GM12874 (cell line): ENCODE data around the gene ARID1B.

Experiments used
- CTCF ChIP-seq: IDR thresholded peaks from 2 replicates; pipeline ENCODE4 v1.5.1; 2011; ENCODE audit warnings: low read depth, mild to moderate bottlenecking, control low read depth, low read length, moderate library complexity; ENCODE audit not compliant: insufficient read depth

ARID1B gene

GRCh38 chr6:157126183-157127098 lies 349.3 kb downstream of the ARID1B start:
- no peak for TF ChIP-seq CTCF

- TF ChIP-seq CTCF, result no peak
These were observed 351.1 kb downstream of the ARID1B start for GRCh38 chr6:157128235-157128775.

GRCh38 chr6:157131250-157131649 lies 354.1 kb downstream of the ARID1B start:
- no peak for TF ChIP-seq CTCF

GRCh38 chr6:157133856-157134255 lies 356.7 kb downstream of the ARID1B start:
- TF ChIP-seq CTCF, result no peak

GRCh38 chr6:157134402-157135047 lies 357.3 kb downstream of the ARID1B start:
- TF ChIP-seq CTCF, result no peak

GRCh38 chr6:157135691-157136090 lies 358.5 kb downstream of the ARID1B start:
- no peak for TF ChIP-seq CTCF

- TF ChIP-seq CTCF, result no peak
These were observed 360.3 kb downstream of the ARID1B start for GRCh38 chr6:157137501-157137900.
